ENCODE measurements around the gene NMRAL1. TPM values are rescaled to one million over a fixed set of nuclear protein-coding genes. Genes with fewer than 3 reads are reported as not detected.

Gene NMRAL1
- total RNA-seq, 3 donors from 2014 or later (not counting 1 experiment from before 2014, with no cell fraction given) = 66.6 to 71.2 (median 69.8) TPM

DNA sequence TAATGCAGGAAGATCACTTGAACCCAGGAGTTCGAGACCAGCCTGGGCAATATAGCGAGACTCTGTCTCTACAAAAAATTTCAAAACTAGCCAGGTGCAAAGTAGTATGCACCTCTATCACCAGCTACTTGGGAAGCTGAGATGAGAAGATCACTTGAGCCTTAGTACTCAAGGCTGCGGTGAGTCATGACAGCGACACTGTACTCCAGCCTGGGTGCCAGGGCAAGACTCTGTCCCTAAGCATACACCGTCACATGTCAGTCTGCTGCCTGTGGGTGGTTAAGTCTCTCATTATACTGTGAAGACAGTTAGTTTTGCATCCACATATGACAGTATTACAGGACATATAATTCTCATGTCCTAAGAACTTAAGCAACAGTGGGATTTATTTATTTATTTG is 21.8 kb downstream of the NMRAL1 start:
- Histone ChIP-seq H3K4me3 (ENCODE audit: low read length) (no peak overlapping the region), H3K27me3 (ENCODE audit: control insufficient read depth, insufficient read depth, low read length) (no peaks in the 10 kb centered on the region), H3K27ac (ENCODE audit: low read length) (no peak overlapping the region), H3K9me3 (ENCODE audit: control insufficient read depth, insufficient read depth, low read length) (no peaks in the 10 kb centered on the region), H3K36me3 (ENCODE audit: control insufficient read depth, insufficient read depth, low read length) (peaks cover 75% of the 10 kb centered on the region), H3K4me1 (ENCODE audit: control insufficient read depth, insufficient read depth, low read length) (no peaks in the 10 kb centered on the region)
- peaks cover 0 to 5% of the 10 kb centered on the region in 2 donors for H3K4me1 Mint-ChIP-seq
- H3K27me3 Mint-ChIP-seq (ENCODE audit: low read depth in 2 of 2) = no peaks in the 10 kb centered on the region
- H3K9me3 Mint-ChIP-seq = no peaks in the 10 kb centered on the region
- TF ChIP-seq, protein P1, sequence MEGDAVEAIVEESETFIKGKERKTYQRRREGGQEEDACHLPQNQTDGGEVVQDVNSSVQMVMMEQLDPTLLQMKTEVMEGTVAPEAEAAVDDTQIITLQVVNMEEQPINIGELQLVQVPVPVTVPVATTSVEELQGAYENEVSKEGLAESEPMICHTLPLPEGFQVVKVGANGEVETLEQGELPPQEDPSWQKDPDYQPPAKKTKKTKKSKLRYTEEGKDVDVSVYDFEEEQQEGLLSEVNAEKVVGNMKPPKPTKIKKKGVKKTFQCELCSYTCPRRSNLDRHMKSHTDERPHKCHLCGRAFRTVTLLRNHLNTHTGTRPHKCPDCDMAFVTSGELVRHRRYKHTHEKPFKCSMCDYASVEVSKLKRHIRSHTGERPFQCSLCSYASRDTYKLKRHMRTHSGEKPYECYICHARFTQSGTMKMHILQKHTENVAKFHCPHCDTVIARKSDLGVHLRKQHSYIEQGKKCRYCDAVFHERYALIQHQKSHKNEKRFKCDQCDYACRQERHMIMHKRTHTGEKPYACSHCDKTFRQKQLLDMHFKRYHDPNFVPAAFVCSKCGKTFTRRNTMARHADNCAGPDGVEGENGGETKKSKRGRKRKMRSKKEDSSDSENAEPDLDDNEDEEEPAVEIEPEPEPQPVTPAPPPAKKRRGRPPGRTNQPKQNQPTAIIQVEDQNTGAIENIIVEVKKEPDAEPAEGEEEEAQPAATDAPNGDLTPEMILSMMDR (IDR thresholded peaks at IDR 0.05) = no peak
- no peaks in the 10 kb centered on the region for H3K36me3 Mint-ChIP-seq
- no peak overlapping the region for H3K27ac Mint-ChIP-seq
- DNase-seq (no peak), ATAC-seq (no peak)
- intact Hi-C loops (cut with micrococcal nuclease) = no loop called here
- 100% methylated on average over 5 of the region's 5 CpGs for WGBS (ENCODE audit: insufficient coverage)
- no peak overlapping the region for H3K4me3 Mint-ChIP-seq

DNA sequence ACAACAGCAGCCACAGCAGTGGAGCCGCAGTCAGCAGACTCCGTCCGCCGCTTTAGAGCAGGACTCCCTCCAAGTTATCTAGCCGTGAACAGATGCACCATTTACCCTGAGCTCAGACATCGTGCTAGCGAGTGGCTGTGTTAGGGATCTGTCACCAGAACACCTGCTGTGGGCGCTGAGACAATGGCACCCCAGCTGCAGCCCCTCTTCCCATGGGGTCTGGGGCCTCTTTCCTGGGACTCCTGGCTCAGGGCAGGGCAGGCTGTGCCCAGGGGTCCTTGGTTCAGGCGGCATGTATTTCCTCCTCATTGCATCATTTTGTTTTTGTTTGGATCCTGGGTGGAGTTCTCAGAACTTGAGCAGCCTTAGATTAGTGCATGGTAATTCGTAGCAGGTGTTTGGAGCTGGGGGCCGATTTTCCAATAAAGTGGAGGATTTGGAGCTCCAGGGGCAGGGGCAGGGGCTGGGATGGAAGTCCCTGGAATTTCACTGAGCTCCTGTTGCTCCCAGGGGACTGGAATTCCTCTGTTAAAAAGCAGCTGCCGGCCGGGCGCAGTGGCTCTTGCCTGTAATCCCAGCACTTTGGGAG is 23.4 kb downstream of the NMRAL1 start:
- H3K27me3 ChIP-seq (ENCODE audit: control insufficient read depth, insufficient read depth, low read length) = no peaks in the 10 kb centered on the region
- TF ChIP-seq, protein P1 (IDR thresholded peaks at IDR 0.05) = no peak
- H3K36me3 Mint-ChIP-seq = no peaks in the 10 kb centered on the region
- H3K4me1 ChIP-seq (ENCODE audit: control insufficient read depth, insufficient read depth, low read length) = no peaks in the 10 kb centered on the region
- H3K27me3 Mint-ChIP-seq (ENCODE audit: low read depth in 2 of 2) = no peaks in the 10 kb centered on the region
- H3K4me3 ChIP-seq (ENCODE audit: low read length) = no peak overlapping the region
- no peak overlapping the region for H3K27ac Mint-ChIP-seq
- WGBS (ENCODE audit: insufficient coverage) = 98% methylated on average over 14 of the region's 14 CpGs
- DNase-seq (no peak), ATAC-seq (no peak)
- intact Hi-C loops (cut with micrococcal nuclease) = no loop called here
- H3K9me3 Mint-ChIP-seq = no peaks in the 10 kb centered on the region
- H3K4me3 Mint-ChIP-seq = no peak overlapping the region
- H3K36me3 ChIP-seq (ENCODE audit: control insufficient read depth, insufficient read depth, low read length) = peaks cover 77% of the 10 kb centered on the region
- H3K27ac ChIP-seq (ENCODE audit: low read length) = no peak overlapping the region
- H3K9me3 ChIP-seq (ENCODE audit: control insufficient read depth, insufficient read depth, low read length) = no peaks in the 10 kb centered on the region
- no peaks in the 10 kb centered on the region for H3K4me1 Mint-ChIP-seq

DNA sequence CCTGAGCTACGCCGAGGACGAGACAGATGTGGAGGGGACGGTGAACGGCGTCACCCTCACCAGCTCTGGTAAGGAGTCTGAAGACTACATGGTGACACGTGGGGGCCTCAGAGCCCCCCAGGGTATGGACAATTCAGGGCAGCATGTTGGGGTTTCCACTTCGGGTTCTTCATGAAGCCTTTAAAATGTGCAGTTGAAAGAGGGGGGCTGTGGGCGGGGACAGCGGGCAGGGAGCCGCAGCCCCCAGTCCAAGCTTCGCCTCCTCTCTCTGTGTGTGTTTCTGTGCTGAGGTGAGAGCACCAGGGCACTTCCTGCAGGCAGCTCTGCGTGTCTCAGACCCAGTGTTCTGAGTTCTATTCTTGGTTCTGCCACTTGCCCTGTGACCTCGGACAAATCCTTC is 24.0 kb downstream of the NMRAL1 start:
- 98% methylated on average over 14 of the region's 14 CpGs for WGBS (ENCODE audit: insufficient coverage)
- no peak overlapping the region for H3K4me3 ChIP-seq (ENCODE audit: low read length)
- no peaks in the 10 kb centered on the region for H3K27me3 ChIP-seq (ENCODE audit: control insufficient read depth, insufficient read depth, low read length)
- intact Hi-C loops (cut with micrococcal nuclease) = no loop called here
- no peaks in the 10 kb centered on the region for H3K4me1 Mint-ChIP-seq
- no peak overlapping the region for H3K27ac ChIP-seq (ENCODE audit: low read length)
- no peak for DNase-seq
- no peaks in the 10 kb centered on the region for H3K9me3 Mint-ChIP-seq
- no peak for ATAC-seq
- no peaks in the 10 kb centered on the region for H3K36me3 Mint-ChIP-seq
- no peak overlapping the region for H3K27ac Mint-ChIP-seq
- TF ChIP-seq, protein P1 (IDR thresholded peaks at IDR 0.05) = no peak
- H3K4me1 ChIP-seq (ENCODE audit: control insufficient read depth, insufficient read depth, low read length) = no peaks in the 10 kb centered on the region
- H3K4me3 Mint-ChIP-seq = no peak overlapping the region
- H3K9me3 ChIP-seq (ENCODE audit: control insufficient read depth, insufficient read depth, low read length) = no peaks in the 10 kb centered on the region
- peaks cover 74% of the 10 kb centered on the region for H3K36me3 ChIP-seq (ENCODE audit: control insufficient read depth, insufficient read depth, low read length)
- no peaks in the 10 kb centered on the region for H3K27me3 Mint-ChIP-seq (ENCODE audit: low read depth in 2 of 2)

DNA sequence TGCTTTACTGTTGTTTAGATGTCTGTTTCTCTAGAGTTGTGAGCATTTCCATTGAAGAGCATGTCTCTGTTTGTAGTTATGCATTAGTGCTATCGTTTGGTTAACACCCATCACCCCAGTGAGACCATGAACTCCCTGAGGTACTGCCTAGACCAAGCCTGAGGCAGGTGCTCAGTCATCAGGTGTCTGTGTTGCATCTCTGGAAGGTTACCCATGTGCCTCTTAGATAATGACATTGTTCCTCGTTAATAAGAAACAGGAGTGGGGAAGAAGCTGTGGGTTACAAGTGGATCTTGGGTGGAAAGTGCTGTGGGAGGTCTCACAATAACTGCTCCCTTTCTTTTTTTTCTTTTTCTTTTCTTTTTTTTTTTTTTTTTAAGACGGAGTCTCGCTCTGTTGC is 30.4 kb downstream of the NMRAL1 start:
- H3K4me1 ChIP-seq (ENCODE audit: control insufficient read depth, insufficient read depth, low read length) = peaks cover 3% of the 10 kb centered on the region
- no peak for ATAC-seq
- Mint-ChIP-seq H3K9me3 (no peaks in the 10 kb centered on the region), H3K27ac (no peak overlapping the region), H3K36me3 (peaks cover 9% of the 10 kb centered on the region), H3K4me1 (no peaks in the 10 kb centered on the region), H3K27me3 (ENCODE audit: low read depth in 2 of 2) (no peaks in the 10 kb centered on the region), H3K4me3 (no peak overlapping the region)
- peaks cover 77% of the 10 kb centered on the region for H3K36me3 ChIP-seq (ENCODE audit: control insufficient read depth, insufficient read depth, low read length)
- intact Hi-C loops (cut with micrococcal nuclease) = no loop called here
- H3K4me3 ChIP-seq (ENCODE audit: low read length) = no peak overlapping the region
- DNase-seq = no peak
- no peaks in the 10 kb centered on the region for H3K9me3 ChIP-seq (ENCODE audit: control insufficient read depth, insufficient read depth, low read length)
- H3K27me3 ChIP-seq (ENCODE audit: control insufficient read depth, insufficient read depth, low read length) = no peaks in the 10 kb centered on the region
- 88% methylated on average over 4 of the region's 4 CpGs for WGBS (ENCODE audit: insufficient coverage)
- no peak overlapping the region for H3K27ac ChIP-seq (ENCODE audit: low read length)
- TF ChIP-seq, protein P1 (IDR thresholded peaks at IDR 0.05) = no peak
